ENCODE data around the gene COX6A2. TPM values are rescaled to one million over a fixed set of nuclear protein-coding genes. Genes with fewer than 3 reads are reported as not detected.

COX6A2 gene
- total RNA-seq, 1 experiment from 2014 or later = not detected

DNA sequence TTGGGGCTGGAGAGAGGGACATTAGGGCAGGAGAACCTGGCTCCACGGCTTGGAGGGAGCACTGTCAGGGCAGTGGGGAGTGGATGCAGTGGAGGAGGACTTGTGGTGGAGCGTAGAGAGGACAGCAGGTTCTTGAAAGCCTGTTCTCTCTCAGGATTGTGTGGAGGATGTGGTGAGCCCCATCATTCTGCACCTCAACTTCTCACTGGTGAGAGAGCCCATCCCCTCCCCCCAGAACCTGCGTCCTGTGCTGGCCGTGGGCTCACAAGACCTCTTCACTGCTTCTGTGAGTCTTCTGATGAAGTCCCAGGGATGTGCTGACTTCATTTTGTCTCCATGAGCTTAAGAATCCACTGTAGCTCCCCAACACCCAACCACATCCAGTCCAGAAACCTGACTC lies 13.5 kb downstream of the COX6A2 start:
- no TSS peak for BruUV-seq (replicated peaks)
- Histone ChIP-seq H3K9me3 (ENCODE audit: control insufficient read depth, insufficient read depth, low read depth, low read length) (no peaks in the 10 kb centered on the region), H3K27ac (ENCODE audit: low read length) (no peak overlapping the region), H3K4me3 (ENCODE audit: low read depth in 2 of 2, low read length in 2 of 2) (no peak overlapping the region), H3K36me3 (ENCODE audit: control insufficient read depth, insufficient read depth, low read length) (no peaks in the 10 kb centered on the region), H3K4me1 (ENCODE audit: control insufficient read depth, insufficient read depth, low read length) (no peaks in the 10 kb centered on the region), H3K27me3 (ENCODE audit: control insufficient read depth, insufficient read depth, low read length) (no peaks in the 10 kb centered on the region)
- intact Hi-C loops (cut with micrococcal nuclease; ENCODE audit: unreplicated experiment) = no loop called here
- in situ Hi-C loops (cut with HindIII; ENCODE audit: low pct_unique_long_range_greater_than_20kb, low sequenced_read_pairs) = no loop called here
- CTCF ChIA-PET = no interaction called here
- no peak for DNase-seq (ENCODE audit: low read depth, low spot score)
- POLR2A ChIA-PET = interaction anchor here (0.6 kb wide), 1 partner anchor 293 kb away, joined by 4 read pairs; no protein-coding TSS in a partner anchor
- no peak for ATAC-seq
- no peak for TF ChIP-seq POLR2AphosphoS5 (IDR thresholded peaks at IDR 0.05; ENCODE audit: low read depth, low read length)
- TF ChIP-seq, protein P1, sequence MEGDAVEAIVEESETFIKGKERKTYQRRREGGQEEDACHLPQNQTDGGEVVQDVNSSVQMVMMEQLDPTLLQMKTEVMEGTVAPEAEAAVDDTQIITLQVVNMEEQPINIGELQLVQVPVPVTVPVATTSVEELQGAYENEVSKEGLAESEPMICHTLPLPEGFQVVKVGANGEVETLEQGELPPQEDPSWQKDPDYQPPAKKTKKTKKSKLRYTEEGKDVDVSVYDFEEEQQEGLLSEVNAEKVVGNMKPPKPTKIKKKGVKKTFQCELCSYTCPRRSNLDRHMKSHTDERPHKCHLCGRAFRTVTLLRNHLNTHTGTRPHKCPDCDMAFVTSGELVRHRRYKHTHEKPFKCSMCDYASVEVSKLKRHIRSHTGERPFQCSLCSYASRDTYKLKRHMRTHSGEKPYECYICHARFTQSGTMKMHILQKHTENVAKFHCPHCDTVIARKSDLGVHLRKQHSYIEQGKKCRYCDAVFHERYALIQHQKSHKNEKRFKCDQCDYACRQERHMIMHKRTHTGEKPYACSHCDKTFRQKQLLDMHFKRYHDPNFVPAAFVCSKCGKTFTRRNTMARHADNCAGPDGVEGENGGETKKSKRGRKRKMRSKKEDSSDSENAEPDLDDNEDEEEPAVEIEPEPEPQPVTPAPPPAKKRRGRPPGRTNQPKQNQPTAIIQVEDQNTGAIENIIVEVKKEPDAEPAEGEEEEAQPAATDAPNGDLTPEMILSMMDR (IDR thresholded peaks at IDR 0.05) = no peak
- TF ChIP-seq, protein P2, sequence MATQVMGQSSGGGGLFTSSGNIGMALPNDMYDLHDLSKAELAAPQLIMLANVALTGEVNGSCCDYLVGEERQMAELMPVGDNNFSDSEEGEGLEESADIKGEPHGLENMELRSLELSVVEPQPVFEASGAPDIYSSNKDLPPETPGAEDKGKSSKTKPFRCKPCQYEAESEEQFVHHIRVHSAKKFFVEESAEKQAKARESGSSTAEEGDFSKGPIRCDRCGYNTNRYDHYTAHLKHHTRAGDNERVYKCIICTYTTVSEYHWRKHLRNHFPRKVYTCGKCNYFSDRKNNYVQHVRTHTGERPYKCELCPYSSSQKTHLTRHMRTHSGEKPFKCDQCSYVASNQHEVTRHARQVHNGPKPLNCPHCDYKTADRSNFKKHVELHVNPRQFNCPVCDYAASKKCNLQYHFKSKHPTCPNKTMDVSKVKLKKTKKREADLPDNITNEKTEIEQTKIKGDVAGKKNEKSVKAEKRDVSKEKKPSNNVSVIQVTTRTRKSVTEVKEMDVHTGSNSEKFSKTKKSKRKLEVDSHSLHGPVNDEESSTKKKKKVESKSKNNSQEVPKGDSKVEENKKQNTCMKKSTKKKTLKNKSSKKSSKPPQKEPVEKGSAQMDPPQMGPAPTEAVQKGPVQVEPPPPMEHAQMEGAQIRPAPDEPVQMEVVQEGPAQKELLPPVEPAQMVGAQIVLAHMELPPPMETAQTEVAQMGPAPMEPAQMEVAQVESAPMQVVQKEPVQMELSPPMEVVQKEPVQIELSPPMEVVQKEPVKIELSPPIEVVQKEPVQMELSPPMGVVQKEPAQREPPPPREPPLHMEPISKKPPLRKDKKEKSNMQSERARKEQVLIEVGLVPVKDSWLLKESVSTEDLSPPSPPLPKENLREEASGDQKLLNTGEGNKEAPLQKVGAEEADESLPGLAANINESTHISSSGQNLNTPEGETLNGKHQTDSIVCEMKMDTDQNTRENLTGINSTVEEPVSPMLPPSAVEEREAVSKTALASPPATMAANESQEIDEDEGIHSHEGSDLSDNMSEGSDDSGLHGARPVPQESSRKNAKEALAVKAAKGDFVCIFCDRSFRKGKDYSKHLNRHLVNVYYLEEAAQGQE (IDR thresholded peaks at IDR 0.05; ENCODE audit: insufficient read depth in 1 of 2, low read depth in 2 of 2, low read length in 1 of 2) = no peak

DNA sequence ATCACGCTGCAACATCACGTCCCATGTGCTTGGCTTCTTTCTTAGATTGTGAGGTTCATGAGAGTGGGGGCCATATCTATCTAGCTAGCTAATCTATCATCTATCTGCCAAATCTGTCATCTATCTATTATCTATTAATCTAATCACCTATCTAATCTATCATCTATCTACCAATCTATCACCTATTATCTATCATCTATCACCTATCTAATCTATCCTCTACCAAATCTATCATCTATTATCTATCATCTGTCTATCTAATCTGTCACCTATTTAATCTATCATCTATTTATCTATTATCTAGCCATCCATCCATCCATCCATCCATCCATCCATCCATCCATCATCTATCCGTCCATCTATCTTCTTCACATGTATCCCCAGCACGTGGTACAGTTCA lies 14.2 kb downstream of the COX6A2 start:
- ATAC-seq (no peak), DNase-seq (ENCODE audit: low read depth, low spot score) (no peak)
- ChIA-PET POLR2A (no interaction called here), CTCF (no interaction called here)
- H3K27ac ChIP-seq (ENCODE audit: low read length) = no peak overlapping the region
- TF ChIP-seq SIN3A (IDR thresholded peaks at IDR 0.05; ENCODE audit: borderline replicate concordance, insufficient read depth, low read depth, low read length) = no peak
- no peak for TF ChIP-seq POLR2AphosphoS5 (IDR thresholded peaks at IDR 0.05; ENCODE audit: low read depth, low read length)
- TF ChIP-seq, protein P2 (IDR thresholded peaks at IDR 0.05; ENCODE audit: insufficient read depth in 1 of 2, low read depth in 2 of 2, low read length in 1 of 2) = no peak
- no peak for TF ChIP-seq TCF7L2 (IDR thresholded peaks at IDR 0.05; ENCODE audit: low read depth, low read length)
- TF ChIP-seq, protein P1 (IDR thresholded peaks at IDR 0.05) = no peak
- no peaks in the 10 kb centered on the region for H3K4me1 ChIP-seq (ENCODE audit: control insufficient read depth, insufficient read depth, low read length)
- BruUV-seq (replicated peaks) = no TSS peak
- H3K27me3 ChIP-seq (ENCODE audit: control insufficient read depth, insufficient read depth, low read length) = no peaks in the 10 kb centered on the region
- intact Hi-C loops (cut with micrococcal nuclease; ENCODE audit: unreplicated experiment) (no loop called here), in situ Hi-C loops (cut with HindIII; ENCODE audit: low pct_unique_long_range_greater_than_20kb, low sequenced_read_pairs) (no loop called here)
- no peak overlapping the region for H3K4me3 ChIP-seq (ENCODE audit: low read depth in 2 of 2, low read length in 2 of 2)
- no peaks in the 10 kb centered on the region for H3K36me3 ChIP-seq (ENCODE audit: control insufficient read depth, insufficient read depth, low read length)
- H3K9me3 ChIP-seq (ENCODE audit: control insufficient read depth, insufficient read depth, low read depth, low read length) = no peaks in the 10 kb centered on the region
